Measurements from ENCODE around the gene ARHGEF19.

The ARHGEF19 gene

GRCh38 chr1:16155537-16156410 lies 56.7 kb downstream of the ARHGEF19 start, which contains the start of gene EPHA2:
TSS of gene EPHA2 (minus strand) at chr1:16156069. CDS start at chr1:16155932, 137 bp downstream.
- Histone ChIP-seq H4K20me1 (ENCODE audit: insufficient read depth, low read length) (no peaks in the 10 kb centered on the region), H3K9me3 (ENCODE audit: insufficient read depth, low read length) (no peaks in the 10 kb centered on the region), H3K4me1 (ENCODE audit: low read length) (peaks cover 13% of the 10 kb centered on the region), H3K36me3 (replicated peaks; ENCODE audit: low read depth, low read length) (no peaks in the 10 kb centered on the region), H2AFZ (ENCODE audit: low read depth, low read length) (no peak within 1 kb of the TSS), H3K9ac (ENCODE audit: low read length) (no peak within 1 kb of the TSS), H3K79me2 (ENCODE audit: low read length) (no peaks in the 10 kb centered on the region), H3K27ac (ENCODE audit: low read length) (no peak within 1 kb of the TSS), H3K4me3 (ENCODE audit: low read length) (no peak within 1 kb of the TSS), H3K27me3 (ENCODE audit: low read depth, low read length) (no peaks in the 10 kb centered on the region), H3K4me2 (ENCODE audit: low read length) (no peak within 1 kb of the TSS)
- TF ChIP-seq, protein P1, sequence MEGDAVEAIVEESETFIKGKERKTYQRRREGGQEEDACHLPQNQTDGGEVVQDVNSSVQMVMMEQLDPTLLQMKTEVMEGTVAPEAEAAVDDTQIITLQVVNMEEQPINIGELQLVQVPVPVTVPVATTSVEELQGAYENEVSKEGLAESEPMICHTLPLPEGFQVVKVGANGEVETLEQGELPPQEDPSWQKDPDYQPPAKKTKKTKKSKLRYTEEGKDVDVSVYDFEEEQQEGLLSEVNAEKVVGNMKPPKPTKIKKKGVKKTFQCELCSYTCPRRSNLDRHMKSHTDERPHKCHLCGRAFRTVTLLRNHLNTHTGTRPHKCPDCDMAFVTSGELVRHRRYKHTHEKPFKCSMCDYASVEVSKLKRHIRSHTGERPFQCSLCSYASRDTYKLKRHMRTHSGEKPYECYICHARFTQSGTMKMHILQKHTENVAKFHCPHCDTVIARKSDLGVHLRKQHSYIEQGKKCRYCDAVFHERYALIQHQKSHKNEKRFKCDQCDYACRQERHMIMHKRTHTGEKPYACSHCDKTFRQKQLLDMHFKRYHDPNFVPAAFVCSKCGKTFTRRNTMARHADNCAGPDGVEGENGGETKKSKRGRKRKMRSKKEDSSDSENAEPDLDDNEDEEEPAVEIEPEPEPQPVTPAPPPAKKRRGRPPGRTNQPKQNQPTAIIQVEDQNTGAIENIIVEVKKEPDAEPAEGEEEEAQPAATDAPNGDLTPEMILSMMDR (IDR thresholded peaks at IDR 0.05; ENCODE audit: low read depth, low read length), result no peak
- no peak for TF ChIP-seq EZH2phosphoT487 (IDR thresholded peaks at IDR 0.05; ENCODE audit: low read depth)

DNA sequence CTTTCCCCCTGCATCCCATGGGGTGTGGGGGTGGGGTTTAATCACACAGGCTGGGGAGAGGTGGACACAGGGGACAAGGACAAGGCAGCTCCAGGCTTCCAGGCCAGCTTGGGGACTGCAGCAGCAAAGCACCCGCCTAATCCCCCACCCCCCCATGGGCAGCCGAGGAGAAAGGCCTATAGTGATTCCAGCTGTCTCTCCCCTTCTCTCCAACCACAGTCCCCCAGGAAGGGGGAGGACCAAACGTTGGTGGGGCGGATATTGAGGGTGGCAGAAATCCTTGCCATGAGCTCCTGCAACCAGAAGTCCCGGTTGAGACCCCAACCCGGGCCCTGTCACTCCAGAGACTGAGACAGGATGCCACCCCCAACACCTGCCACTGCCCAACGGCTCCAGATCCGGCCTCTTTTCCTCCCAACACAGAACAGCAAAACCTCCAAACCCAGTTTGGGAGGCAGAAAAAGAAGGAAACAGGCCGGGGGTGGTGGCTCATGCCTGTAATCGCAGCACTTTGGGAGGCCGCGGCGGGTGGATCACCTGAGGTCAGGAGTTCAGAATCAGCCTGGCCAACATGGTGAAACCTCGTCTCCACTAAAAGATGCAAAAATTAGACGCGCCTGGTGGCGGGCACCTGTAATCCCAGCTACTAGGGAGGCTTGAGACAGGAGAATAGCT lies 58.3 kb downstream of the ARHGEF19 start:
- Histone ChIP-seq H4K20me1 (ENCODE audit: insufficient read depth, low read length) (no peaks in the 10 kb centered on the region), H3K36me3 (replicated peaks; ENCODE audit: low read depth, low read length) (no peaks in the 10 kb centered on the region), H3K4me1 (ENCODE audit: low read length) (peaks cover 13% of the 10 kb centered on the region), H3K9me3 (ENCODE audit: insufficient read depth, low read length) (no peaks in the 10 kb centered on the region), H3K4me2 (ENCODE audit: low read length) (peak overlapping the region; percentile 20; the same call in 1 of the 2 replicates), H2AFZ (ENCODE audit: low read depth, low read length) (no peak overlapping the region), H3K27me3 (ENCODE audit: low read depth, low read length) (no peaks in the 10 kb centered on the region), H3K4me3 (ENCODE audit: low read length) (no peak overlapping the region), H3K27ac (ENCODE audit: low read length) (no peak overlapping the region), H3K79me2 (ENCODE audit: low read length) (no peaks in the 10 kb centered on the region), H3K9ac (ENCODE audit: low read length) (no peak overlapping the region)
- TF ChIP-seq EZH2phosphoT487 (IDR thresholded peaks at IDR 0.05; ENCODE audit: low read depth), result no peak
- TF ChIP-seq, protein P1 (IDR thresholded peaks at IDR 0.05; ENCODE audit: low read depth, low read length), result no peak

DNA sequence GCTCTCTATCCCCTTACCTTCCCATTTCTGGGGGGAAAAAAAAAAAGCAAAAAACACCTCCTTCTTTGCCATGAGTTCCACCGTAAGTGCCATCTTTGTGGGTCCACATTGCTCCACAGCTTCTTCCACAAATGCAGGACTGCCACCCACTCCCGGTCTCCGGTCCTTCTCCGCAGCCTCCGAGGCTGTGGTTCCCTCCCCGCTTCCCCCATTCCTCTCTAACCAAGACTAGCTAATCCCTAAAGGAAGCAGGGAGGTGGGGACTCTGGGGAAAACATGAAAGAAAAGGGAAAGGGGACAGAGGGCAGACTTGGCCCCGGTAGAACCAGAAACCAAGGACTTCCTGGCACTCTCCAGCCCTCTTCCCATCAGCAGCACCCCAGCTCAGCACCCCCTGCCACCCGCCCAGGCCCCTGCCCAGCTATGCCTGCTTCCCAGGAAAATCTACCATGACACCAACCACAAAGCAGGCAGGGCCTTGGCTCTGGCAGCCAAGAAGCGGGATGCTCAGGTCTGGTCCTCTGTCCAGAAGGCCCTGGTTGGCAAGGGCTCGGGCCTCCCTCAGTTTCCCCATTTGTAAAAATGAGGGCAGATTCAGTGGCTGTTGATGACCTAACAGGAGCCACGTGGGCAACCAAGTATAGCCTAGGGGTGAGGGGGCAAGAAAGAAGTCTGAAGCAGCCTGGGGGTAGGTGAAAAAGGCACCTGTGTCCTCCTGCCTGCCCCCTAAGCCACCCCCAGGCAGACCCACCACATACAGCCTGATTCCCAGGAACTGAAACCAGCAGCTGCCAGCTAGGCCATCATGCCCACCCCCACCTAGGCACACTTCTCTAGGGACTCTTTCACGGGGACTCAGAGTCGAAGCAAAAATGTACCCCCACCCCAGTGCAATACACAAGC lies 59.1 kb downstream of the ARHGEF19 start:
- H3K9ac ChIP-seq (ENCODE audit: low read length), result no peak overlapping the region
- no peaks in the 10 kb centered on the region for H3K27me3 ChIP-seq (ENCODE audit: low read depth, low read length)
- no peaks in the 10 kb centered on the region for H4K20me1 ChIP-seq (ENCODE audit: insufficient read depth, low read length)
- peaks cover 13% of the 10 kb centered on the region for H3K4me1 ChIP-seq (ENCODE audit: low read length)
- peak overlapping the region; percentile 20; the same call in 1 of the 2 replicates for H3K4me2 ChIP-seq (ENCODE audit: low read length)
- TF ChIP-seq, protein P1 (IDR thresholded peaks at IDR 0.05; ENCODE audit: low read depth, low read length), result no peak
- no peak for TF ChIP-seq EZH2phosphoT487 (IDR thresholded peaks at IDR 0.05; ENCODE audit: low read depth)
- H3K9me3 ChIP-seq (ENCODE audit: insufficient read depth, low read length), result no peaks in the 10 kb centered on the region
- no peak overlapping the region for H2AFZ ChIP-seq (ENCODE audit: low read depth, low read length)
- H3K4me3 ChIP-seq (ENCODE audit: low read length), result no peak overlapping the region
- H3K36me3 ChIP-seq (replicated peaks; ENCODE audit: low read depth, low read length), result no peaks in the 10 kb centered on the region
- H3K27ac ChIP-seq (ENCODE audit: low read length), result no peak overlapping the region
- H3K79me2 ChIP-seq (ENCODE audit: low read length), result no peaks in the 10 kb centered on the region

Data from OCI-LY3 (cell line).